PFSK-1 (cell line): ENCODE results near the gene CC2D1A.

Source experiments
- FOXP2 ChIP-seq: optimal IDR thresholded peaks from 2 replicates; pipeline ENCODE3; 2011; ENCODE audit warnings: borderline replicate concordance, control low read depth, inconsistent platforms; ENCODE audit not compliant: insufficient read depth; ENCODE audit errors: extremely low read length, extremely low read depth
- POLR2AphosphoS5 ChIP-seq: IDR thresholded peaks from 2 replicates; pipeline ENCODE4 v1.6.1; 2012; ENCODE audit warnings: low read depth, mild to moderate bottlenecking, control low read depth, low read length, moderate library complexity
- SIN3A ChIP-seq: IDR thresholded peaks from 2 replicates; pipeline ENCODE4 v1.6.1; 2012; ENCODE audit warnings: mild to moderate bottlenecking, low read length, moderate library complexity, borderline replicate concordance; ENCODE audit not compliant: insufficient read depth
- TAF1 ChIP-seq: IDR thresholded peaks from 2 replicates; pipeline ENCODE4 v1.6.1; 2012; ENCODE audit warnings: low read length, control low read depth, borderline replicate concordance; ENCODE audit not compliant: insufficient read depth
- TF ChIP-seq, protein P1 (sequence below), 2 experiments: IDR thresholded peaks; 2 replicates each; pipeline versions ENCODE4 v1.6.1 to v1.8.0; 2011 to 2012; ENCODE audit warnings: low read depth in 2 of 2, low read length in 2 of 2, control low read depth in 1 of 2, inconsistent platforms in 1 of 2, mild to moderate bottlenecking in 1 of 2, moderate library complexity in 1 of 2; ENCODE audit not compliant: insufficient read depth in 1 of 2

CC2D1A gene

DNA sequence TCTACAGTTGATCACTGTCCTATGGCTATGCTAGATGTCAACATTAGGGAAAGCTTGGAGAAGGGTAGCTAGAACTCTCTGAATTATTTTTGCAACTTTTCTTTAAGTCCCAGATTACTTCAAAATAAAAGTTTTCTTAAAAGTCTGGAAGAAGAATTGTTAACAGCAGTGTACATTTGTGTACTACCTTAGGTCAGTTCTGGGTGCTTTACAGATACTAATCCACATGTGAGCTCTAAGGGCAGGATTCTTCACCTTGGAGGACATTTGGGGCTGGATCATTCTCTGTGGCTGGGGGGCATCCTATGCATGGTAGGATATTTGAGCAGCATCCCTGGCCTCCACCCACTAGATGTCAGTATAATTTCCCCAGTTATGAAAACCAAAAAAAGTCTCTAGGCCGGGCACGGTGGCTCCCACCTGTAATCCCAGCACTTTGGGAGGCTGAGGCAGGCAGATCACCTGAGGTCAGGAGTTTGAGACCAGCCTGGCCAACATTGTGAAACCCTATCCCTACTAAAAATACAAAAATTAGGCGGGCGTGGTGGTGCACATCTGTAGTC is 2.9 kb upstream of the CC2D1A start:
- TF ChIP-seq, protein P1, sequence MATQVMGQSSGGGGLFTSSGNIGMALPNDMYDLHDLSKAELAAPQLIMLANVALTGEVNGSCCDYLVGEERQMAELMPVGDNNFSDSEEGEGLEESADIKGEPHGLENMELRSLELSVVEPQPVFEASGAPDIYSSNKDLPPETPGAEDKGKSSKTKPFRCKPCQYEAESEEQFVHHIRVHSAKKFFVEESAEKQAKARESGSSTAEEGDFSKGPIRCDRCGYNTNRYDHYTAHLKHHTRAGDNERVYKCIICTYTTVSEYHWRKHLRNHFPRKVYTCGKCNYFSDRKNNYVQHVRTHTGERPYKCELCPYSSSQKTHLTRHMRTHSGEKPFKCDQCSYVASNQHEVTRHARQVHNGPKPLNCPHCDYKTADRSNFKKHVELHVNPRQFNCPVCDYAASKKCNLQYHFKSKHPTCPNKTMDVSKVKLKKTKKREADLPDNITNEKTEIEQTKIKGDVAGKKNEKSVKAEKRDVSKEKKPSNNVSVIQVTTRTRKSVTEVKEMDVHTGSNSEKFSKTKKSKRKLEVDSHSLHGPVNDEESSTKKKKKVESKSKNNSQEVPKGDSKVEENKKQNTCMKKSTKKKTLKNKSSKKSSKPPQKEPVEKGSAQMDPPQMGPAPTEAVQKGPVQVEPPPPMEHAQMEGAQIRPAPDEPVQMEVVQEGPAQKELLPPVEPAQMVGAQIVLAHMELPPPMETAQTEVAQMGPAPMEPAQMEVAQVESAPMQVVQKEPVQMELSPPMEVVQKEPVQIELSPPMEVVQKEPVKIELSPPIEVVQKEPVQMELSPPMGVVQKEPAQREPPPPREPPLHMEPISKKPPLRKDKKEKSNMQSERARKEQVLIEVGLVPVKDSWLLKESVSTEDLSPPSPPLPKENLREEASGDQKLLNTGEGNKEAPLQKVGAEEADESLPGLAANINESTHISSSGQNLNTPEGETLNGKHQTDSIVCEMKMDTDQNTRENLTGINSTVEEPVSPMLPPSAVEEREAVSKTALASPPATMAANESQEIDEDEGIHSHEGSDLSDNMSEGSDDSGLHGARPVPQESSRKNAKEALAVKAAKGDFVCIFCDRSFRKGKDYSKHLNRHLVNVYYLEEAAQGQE (IDR thresholded peaks at IDR 0.05; ENCODE audit: insufficient read depth in 1 of 2, low read depth in 2 of 2, low read length in 2 of 2), result no peak
- TF ChIP-seq FOXP2 (no peak), TAF1 (no peak), POLR2AphosphoS5 (no peak), SIN3A (no peak)

DNA sequence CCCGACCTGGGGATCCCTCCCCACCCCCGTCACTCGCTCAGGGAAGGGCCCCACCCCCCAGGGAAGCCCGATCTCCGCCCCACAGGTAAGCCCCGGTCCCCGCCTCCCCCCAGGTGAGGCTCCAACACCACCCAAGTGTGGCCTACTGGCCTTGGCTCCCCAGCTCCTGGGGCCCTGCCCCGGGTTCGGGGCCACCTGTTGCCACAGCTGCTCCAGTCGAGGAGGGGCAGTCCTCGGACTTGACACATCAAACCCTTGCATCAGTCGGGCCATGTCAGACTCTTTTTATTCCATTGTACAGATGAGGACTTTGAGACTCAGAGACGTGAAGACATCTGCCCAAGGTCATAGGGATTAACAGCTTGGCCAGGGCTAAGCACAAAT is 512 bp downstream of the CC2D1A start:
- TF ChIP-seq, protein P1 (IDR thresholded peaks at IDR 0.05; ENCODE audit: insufficient read depth in 1 of 2, low read depth in 2 of 2, low read length in 2 of 2), result no peak
- TF ChIP-seq TAF1 (no peak), POLR2AphosphoS5 (no peak), FOXP2 (no peak), SIN3A (no peak)

DNA sequence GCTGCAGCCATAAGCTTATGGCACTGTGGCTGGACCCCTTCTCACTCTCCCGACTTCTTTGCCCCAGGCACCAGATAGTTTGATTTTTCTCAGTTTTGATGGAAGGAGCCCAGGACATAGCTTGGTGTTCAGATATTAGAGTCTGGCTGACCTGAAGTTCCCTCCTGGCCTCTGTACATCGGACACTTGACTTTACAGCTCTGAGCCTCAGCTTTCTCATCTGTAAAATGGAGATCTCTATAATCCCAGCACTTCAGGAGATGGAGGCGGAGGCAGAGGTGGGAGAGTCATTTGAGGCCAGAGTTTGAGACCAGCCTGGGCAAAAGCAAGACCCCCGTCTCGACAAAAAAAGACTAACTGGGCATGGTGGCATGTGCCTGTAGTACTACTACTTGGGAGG is 909 bp downstream of the CC2D1A start:
- TF ChIP-seq, protein P1 (IDR thresholded peaks at IDR 0.05; ENCODE audit: insufficient read depth in 1 of 2, low read depth in 2 of 2, low read length in 2 of 2), result no peak
- TF ChIP-seq TAF1 (no peak), POLR2AphosphoS5 (no peak), FOXP2 (no peak), SIN3A (no peak)

DNA sequence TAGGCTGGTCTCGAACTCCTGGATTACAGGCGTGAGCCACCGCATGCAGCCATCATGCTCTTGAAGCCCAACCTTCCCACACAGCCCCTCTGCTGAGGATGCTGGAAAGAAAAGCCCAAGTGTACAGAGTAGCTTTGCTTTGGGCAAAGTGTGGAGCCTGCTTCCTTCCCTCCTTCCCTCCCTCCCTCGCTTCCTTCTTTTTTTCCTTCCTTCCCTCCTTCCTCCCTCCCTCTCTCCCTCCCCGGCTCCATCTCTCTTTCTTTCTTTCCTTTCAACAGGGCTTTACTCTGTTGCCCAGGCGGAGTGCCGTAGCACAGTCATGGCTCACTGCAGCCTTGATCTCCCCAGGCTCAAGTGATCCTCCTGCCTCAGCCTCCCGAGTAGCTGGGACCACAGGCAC is 2.7 kb downstream of the CC2D1A start:
- no peak for TF ChIP-seq FOXP2
- no peak for TF ChIP-seq POLR2AphosphoS5
- TF ChIP-seq TAF1, result no peak

DNA sequence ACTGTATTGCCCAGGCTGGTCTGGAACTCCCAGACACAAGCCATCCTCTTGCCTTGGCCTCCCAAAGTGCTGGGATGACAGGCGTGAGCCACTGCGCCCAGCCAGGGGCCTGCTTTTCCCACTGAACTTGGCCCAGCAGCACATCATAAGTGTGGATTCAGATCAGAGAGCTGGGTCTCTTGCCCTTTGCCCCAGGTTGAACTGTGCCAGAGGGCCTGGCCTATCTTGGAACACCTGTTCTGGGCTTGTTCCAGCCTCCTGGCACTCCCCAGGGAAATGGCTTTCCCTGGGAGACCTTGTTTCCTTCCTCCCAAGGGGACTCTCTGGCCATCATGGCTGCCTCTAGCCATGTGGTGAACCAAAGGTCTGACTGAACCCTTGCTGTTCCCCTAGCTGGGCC is 3.4 kb downstream of the CC2D1A start:
- TF ChIP-seq TAF1 (no peak), FOXP2 (no peak), POLR2AphosphoS5 (no peak)
- TF ChIP-seq, protein P1 (IDR thresholded peaks at IDR 0.05; ENCODE audit: insufficient read depth in 1 of 2, low read depth in 2 of 2, low read length in 2 of 2), result no peak
